NCI-H187 treated with DMSO at 0.1 percent for 48 hours (cell line): ENCODE results near the gene MOAP1.
A peak's percentile ranks its signal among the peaks of the same experiment; 100 is the strongest.
"Not testable (repeated sequence)": the region's sequence is repeated elsewhere in the genome, so short reads cannot be mapped to it uniquely, and the experiment has no call there.

Experiments
- DNase-seq: peaks from one replicate; lab custom pipeline; 2025; lab: John Stamatoyannopoulos, UW

MOAP1 gene

GRCh38 chr14:93185349-93185720, 638 bp upstream of the MOAP1 start:
- DNase-seq: no peak

- no peak for DNase-seq
Measured at GRCh38 chr14:93183596-93184317, 940 bp downstream of the MOAP1 start.

GRCh38 chr14:93175492-93175891, 9.2 kb downstream of the MOAP1 start:
- no peak for DNase-seq

- not testable (repeated sequence) for DNase-seq
Measured at GRCh38 chr14:93174731-93175130, 10.0 kb downstream of the MOAP1 start.

- DNase-seq: no peak
Measured at GRCh38 chr14:93173943-93174395, 10.7 kb downstream of the MOAP1 start.

GRCh38 chr14:93171376-93171775, 13.3 kb downstream of the MOAP1 start:
- DNase-seq: no peak

- not testable (repeated sequence) for DNase-seq
Measured at GRCh38 chr14:93170141-93170540, 14.6 kb downstream of the MOAP1 start.

- DNase-seq: not testable (repeated sequence)
Measured at GRCh38 chr14:93169619-93170018, 15.1 kb downstream of the MOAP1 start.

- not testable (repeated sequence) for DNase-seq
Measured at GRCh38 chr14:93168610-93169009, 16.1 kb downstream of the MOAP1 start.

- not testable (repeated sequence) for DNase-seq
Measured at GRCh38 chr14:93165271-93166265, 19.1 kb downstream of the MOAP1 start.

GRCh38 chr14:93163564-93163963, 21.1 kb downstream of the MOAP1 start:
- no peak for DNase-seq

- no peak for DNase-seq
Measured at GRCh38 chr14:93161411-93161940, 23.2 kb downstream of the MOAP1 start.

- no peak for DNase-seq
Measured at GRCh38 chr14:93160353-93160801, 24.3 kb downstream of the MOAP1 start.

GRCh38 chr14:93159625-93160352, 24.9 kb downstream of the MOAP1 start:
- not testable (repeated sequence) for DNase-seq

GRCh38 chr14:93158349-93158748, 26.3 kb downstream of the MOAP1 start:
- DNase-seq: not testable (repeated sequence)

GRCh38 chr14:93156693-93157369, 27.9 kb downstream of the MOAP1 start:
- no peak for DNase-seq

- no peak for DNase-seq
Measured at GRCh38 chr14:93155667-93156066, 29.0 kb downstream of the MOAP1 start.

- DNase-seq: peak; percentile 17
Measured at GRCh38 chr14:93153121-93153520, 31.6 kb downstream of the MOAP1 start.

GRCh38 chr14:93150227-93151208, 34.2 kb downstream of the MOAP1 start:
- no peak for DNase-seq

GRCh38 chr14:93148979-93149378, 35.7 kb downstream of the MOAP1 start:
- DNase-seq: no peak
